ENCODE measurements around the gene KCNH1. TPM values are rescaled to one million over a fixed set of nuclear protein-coding genes. Genes with fewer than 3 reads are reported as not detected.

KCNH1 gene, protein sequence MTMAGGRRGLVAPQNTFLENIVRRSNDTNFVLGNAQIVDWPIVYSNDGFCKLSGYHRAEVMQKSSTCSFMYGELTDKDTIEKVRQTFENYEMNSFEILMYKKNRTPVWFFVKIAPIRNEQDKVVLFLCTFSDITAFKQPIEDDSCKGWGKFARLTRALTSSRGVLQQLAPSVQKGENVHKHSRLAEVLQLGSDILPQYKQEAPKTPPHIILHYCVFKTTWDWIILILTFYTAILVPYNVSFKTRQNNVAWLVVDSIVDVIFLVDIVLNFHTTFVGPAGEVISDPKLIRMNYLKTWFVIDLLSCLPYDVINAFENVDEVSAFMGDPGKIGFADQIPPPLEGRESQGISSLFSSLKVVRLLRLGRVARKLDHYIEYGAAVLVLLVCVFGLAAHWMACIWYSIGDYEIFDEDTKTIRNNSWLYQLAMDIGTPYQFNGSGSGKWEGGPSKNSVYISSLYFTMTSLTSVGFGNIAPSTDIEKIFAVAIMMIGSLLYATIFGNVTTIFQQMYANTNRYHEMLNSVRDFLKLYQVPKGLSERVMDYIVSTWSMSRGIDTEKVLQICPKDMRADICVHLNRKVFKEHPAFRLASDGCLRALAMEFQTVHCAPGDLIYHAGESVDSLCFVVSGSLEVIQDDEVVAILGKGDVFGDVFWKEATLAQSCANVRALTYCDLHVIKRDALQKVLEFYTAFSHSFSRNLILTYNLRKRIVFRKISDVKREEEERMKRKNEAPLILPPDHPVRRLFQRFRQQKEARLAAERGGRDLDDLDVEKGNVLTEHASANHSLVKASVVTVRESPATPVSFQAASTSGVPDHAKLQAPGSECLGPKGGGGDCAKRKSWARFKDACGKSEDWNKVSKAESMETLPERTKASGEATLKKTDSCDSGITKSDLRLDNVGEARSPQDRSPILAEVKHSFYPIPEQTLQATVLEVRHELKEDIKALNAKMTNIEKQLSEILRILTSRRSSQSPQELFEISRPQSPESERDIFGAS
- total RNA-seq (2021) (not detected in 2 replicates), Bru-seq, nascent RNA (percentile 1 among the genes with signal in this experiment), BruChase-seq, experiment 1, labeled RNA remaining after a 2-hour chase (percentile 1 among the genes with signal in this experiment), BruChase-seq, experiment 2, labeled RNA remaining after a 6-hour chase (percentile 1 among the genes with signal in this experiment)
- long read RNA-seq: 0 reads

DNA sequence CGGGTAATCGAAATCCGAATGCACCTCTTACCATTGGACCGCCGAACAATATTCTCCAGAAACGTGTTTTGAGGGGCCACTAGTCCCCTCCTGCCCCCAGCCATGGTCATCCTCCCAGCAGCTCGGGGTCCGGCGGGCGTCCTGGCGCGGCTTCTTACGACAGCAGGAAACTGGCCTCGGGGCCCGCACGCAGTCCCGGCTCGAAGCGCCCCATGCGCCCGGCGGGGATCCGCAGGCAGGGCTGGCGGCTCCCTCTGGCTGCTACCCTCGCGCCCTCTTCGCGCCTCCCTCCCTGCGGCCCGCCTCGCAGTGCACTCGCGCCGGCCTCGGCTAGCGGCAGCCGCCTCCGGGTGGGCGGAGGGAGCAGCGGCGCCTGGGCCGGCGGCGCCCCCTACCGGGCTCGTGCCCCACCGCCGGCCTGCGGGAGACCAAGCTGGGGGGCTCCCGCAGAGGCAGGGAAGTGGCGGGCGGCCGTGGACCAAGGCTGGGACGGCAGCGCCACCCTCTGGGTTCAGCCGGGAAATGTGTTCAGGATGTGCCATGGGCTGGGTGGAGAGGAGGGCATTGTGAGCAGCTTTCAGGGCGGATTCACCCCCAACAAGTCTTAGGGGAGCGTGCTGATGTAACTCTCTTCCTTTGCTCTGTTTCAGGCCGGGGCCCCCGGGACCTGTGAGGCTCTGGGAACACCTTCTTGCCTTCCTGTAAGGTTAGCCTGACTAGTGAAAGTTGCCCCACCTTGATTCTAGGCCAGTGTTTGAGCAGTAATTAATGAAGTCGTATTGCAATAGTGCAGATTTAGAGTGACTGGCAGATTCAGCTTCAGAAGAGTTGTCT is at the start of gene KCNH1:
Gene KCNH1 (minus strand): TSS at position 313 of the 834 bp plus-strand sequence. CDS start 203 bp downstream, at position 110.
- TF ChIP-seq EZH2 (IDR thresholded peaks at IDR 0.05; ENCODE audit: borderline replicate concordance, low read depth, low read length, poor library complexity, severe bottlenecking): peak; percentile 74
- TF ChIP-seq, protein P1, sequence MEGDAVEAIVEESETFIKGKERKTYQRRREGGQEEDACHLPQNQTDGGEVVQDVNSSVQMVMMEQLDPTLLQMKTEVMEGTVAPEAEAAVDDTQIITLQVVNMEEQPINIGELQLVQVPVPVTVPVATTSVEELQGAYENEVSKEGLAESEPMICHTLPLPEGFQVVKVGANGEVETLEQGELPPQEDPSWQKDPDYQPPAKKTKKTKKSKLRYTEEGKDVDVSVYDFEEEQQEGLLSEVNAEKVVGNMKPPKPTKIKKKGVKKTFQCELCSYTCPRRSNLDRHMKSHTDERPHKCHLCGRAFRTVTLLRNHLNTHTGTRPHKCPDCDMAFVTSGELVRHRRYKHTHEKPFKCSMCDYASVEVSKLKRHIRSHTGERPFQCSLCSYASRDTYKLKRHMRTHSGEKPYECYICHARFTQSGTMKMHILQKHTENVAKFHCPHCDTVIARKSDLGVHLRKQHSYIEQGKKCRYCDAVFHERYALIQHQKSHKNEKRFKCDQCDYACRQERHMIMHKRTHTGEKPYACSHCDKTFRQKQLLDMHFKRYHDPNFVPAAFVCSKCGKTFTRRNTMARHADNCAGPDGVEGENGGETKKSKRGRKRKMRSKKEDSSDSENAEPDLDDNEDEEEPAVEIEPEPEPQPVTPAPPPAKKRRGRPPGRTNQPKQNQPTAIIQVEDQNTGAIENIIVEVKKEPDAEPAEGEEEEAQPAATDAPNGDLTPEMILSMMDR (conservative IDR thresholded peaks at IDR 0.05; ENCODE audit: low read depth, low read length): peak; percentile 85
- Histone ChIP-seq H3K4me3 (ENCODE audit: low read depth, low read length, poor library complexity, severe bottlenecking) (peak within 1 kb of the TSS; percentile 28), H3K27me3 (replicated peaks; ENCODE audit: insufficient read depth, low read depth, low read length, poor library complexity) (peaks cover 76% of the 10 kb centered on the region), H3K9me3 (ENCODE audit: low read depth, low read length, poor library complexity, severe bottlenecking) (no peaks in the 10 kb centered on the region), H3K27ac (ENCODE audit: low read depth, low read length, poor library complexity, severe bottlenecking) (no peak within 1 kb of the TSS), H3K36me3 (ENCODE audit: insufficient read depth, low read length, poor library complexity, severe bottlenecking) (no peaks in the 10 kb centered on the region), H3K4me1 (ENCODE audit: insufficient read depth, low read length, poor library complexity, severe bottlenecking) (peaks cover 9% of the 10 kb centered on the region)
- BruUV-seq (replicated peaks): no TSS peak
- peak; percentile 91 for DNase-seq (ENCODE audit: low spot score)
- POLR2A ChIA-PET (ENCODE audit: low non-redundant PET): no interaction called here
- CTCF ChIA-PET: interaction anchor here (0.6 to 3.3 kb wide), 10 partner anchors 504 to 730 kb away, joined by 3 to 65 read pairs (median 4); no protein-coding TSS in a partner anchor
- intact Hi-C loops (cut with micrococcal nuclease; ENCODE audit: unreplicated experiment): loop anchor here (1.0 to 10.0 kb wide), 4 partner anchors 521 to 727 kb away; no protein-coding TSS in a partner anchor

DNA sequence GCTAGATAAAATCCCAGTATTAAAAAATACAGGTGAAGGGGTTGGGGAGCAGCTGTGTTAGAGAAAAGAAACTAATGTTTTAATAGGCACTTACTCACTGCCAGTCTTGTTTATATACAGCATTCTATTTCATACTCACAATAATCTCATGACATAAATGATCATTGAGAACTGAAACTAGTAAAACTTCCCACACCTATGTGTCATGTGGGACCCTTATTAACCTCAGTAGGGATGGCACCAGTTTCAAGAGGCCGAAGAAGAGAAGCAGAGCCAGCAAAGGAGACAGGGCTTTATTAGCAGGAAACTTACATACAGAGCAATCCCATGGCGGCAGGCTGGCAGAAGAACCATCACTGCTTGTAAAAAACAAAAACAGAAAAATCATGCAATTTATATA is 48.8 kb upstream of the KCNH1 start:
- H3K9me3 ChIP-seq (ENCODE audit: low read depth, low read length, poor library complexity, severe bottlenecking): no peaks in the 10 kb centered on the region
- ChIA-PET CTCF (no interaction called here), POLR2A (ENCODE audit: low non-redundant PET) (no interaction called here)
- H3K27ac ChIP-seq (ENCODE audit: low read depth, low read length, poor library complexity, severe bottlenecking): no peak overlapping the region
- H3K36me3 ChIP-seq (ENCODE audit: insufficient read depth, low read length, poor library complexity, severe bottlenecking): no peaks in the 10 kb centered on the region
- no TSS peak for BruUV-seq (replicated peaks)
- TF ChIP-seq, protein P1 (conservative IDR thresholded peaks at IDR 0.05; ENCODE audit: low read depth, low read length): no peak
- TF ChIP-seq EZH2 (IDR thresholded peaks at IDR 0.05; ENCODE audit: borderline replicate concordance, low read depth, low read length, poor library complexity, severe bottlenecking): no peak
- no peaks in the 10 kb centered on the region for H3K4me1 ChIP-seq (ENCODE audit: insufficient read depth, low read length, poor library complexity, severe bottlenecking)
- DNase-seq (ENCODE audit: low spot score): no peak
- H3K4me3 ChIP-seq (ENCODE audit: low read depth, low read length, poor library complexity, severe bottlenecking): no peak overlapping the region
- peaks cover 10% of the 10 kb centered on the region for H3K27me3 ChIP-seq (replicated peaks; ENCODE audit: insufficient read depth, low read depth, low read length, poor library complexity)
- intact Hi-C loops (cut with micrococcal nuclease; ENCODE audit: unreplicated experiment): no loop called here

All from A673 (cell line).